ENCODE data around the gene HOXD9. TPM values are rescaled to one million over a fixed set of nuclear protein-coding genes. Genes with fewer than 3 reads are reported as not detected.

Gene HOXD9
- total and polyA plus RNA-seq, 2 of the 8 experiments (the other 6 are each of a cell fraction or from before 2014, with no cell fraction given), result not detected

DNA sequence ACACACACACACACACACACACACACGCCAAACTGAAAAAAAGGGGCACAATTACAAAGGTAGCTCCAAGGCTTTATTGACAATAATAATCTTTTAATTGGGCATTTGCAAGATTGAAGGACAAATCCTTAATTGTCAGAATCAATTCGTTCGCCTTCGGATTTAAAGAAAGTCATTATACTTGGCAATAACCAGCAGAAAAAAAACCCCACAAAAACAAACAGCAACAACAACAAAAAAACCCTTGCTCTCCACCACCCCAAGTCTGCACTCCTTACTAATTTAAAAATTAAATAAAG, 5.2 kb downstream of the HOXD9 start:
- H2BK120ac ChIP-seq (replicated peaks; ENCODE audit: low read depth, low read length), result no peak overlapping the region
- no peak overlapping the region for H3K14ac ChIP-seq (ENCODE audit: insufficient read length)
- no peak overlapping the region for H3K4ac ChIP-seq (replicated peaks; ENCODE audit: insufficient read length, low read depth, low read length)
- H3K27me3 ChIP-seq (replicated peaks in 1 of 4; ENCODE audit: control insufficient read depth in 3 of 4, extremely low read depth in 1 of 4, insufficient read depth in 3 of 4, low read length in 3 of 4), result peaks cover 94 to 100% (median 98%) of the 10 kb centered on the region in 4 experiments
- no peak for FAIRE-seq
- H2BK15ac ChIP-seq (ENCODE audit: low read length), result no peak overlapping the region
- H3K4me3 ChIP-seq (ENCODE audit: extremely low read depth in 1 of 4, insufficient read depth in 2 of 4, low read depth in 3 of 4, low read length in 4 of 4), result no peak overlapping the region
- POLR2A ChIA-PET (ENCODE audit: partially characterized antibody), result no interaction called here
- peaks cover under 1% of the 10 kb centered on the region; the same call in 1 of the 2 replicates for H3K23me2 ChIP-seq (ENCODE audit: low read depth, low read length)
- CTCF ChIA-PET (ENCODE audit: partially characterized antibody), result interaction anchor here (0.6 to 6.2 kb wide), 32 partner anchors 11 to 1548 kb away, joined by 3 to 72 read pairs (median 5); partner anchors contain the start of gene HOXD10
- no peak for DNase-seq (ENCODE audit: low read depth in 1 of 2, low spot score in 2 of 2)
- H3K79me1 ChIP-seq (ENCODE audit: low read depth, low read length), result no peaks in the 10 kb centered on the region
- H3K36me3 ChIP-seq (ENCODE audit: control insufficient read depth in 2 of 4, insufficient read depth in 4 of 4, low read length in 3 of 4), result peaks cover 0 to 19% (median 0%) of the 10 kb centered on the region in 4 experiments; a peak in 1 of 8 replicates
- peak overlapping the region in 1 of 2 experiments; percentile 70; a peak in 1 of 4 replicates for H3K4me2 ChIP-seq (ENCODE audit: insufficient read depth in 1 of 2, low read depth in 2 of 2, low read length in 2 of 2)
- no peak overlapping the region for H3K23ac ChIP-seq (ENCODE audit: insufficient read length)
- no peak overlapping the region for H2BK12ac ChIP-seq (ENCODE audit: low read depth, low read length)
- H3K56ac ChIP-seq (replicated peaks; ENCODE audit: insufficient read length, low read depth, low read length), result no peak overlapping the region
- no peak overlapping the region for H3K18ac ChIP-seq (ENCODE audit: extremely low read depth, low read length)
- no peak overlapping the region for H2AFZ ChIP-seq (ENCODE audit: low read length)
- H2BK5ac ChIP-seq (ENCODE audit: low read depth, low read length), result no peak overlapping the region
- H2BK20ac ChIP-seq (ENCODE audit: low read length), result no peak overlapping the region
- H3K4me1 ChIP-seq (replicated peaks in 1 of 4; ENCODE audit: control insufficient read depth in 3 of 4, insufficient read depth in 4 of 4, low read length in 3 of 4), result peaks cover 0 to 11% (median 7%) of the 10 kb centered on the region in 4 experiments; a peak in 6 of 7 replicates
- WGBS, 2 experiments (ENCODE audit: extremely low coverage in 1 of 2, insufficient coverage in 1 of 2, insufficient read length in 1 of 2, insufficient replicate concordance in 2 of 2, low coverage in 1 of 2, low lambda C conversion rate in 2 of 2, missing lambda C conversion rate in 1 of 2), result 34% methylated on average over 4 of the region's 4 CpGs; no CpG with 5 or more reads in 1 of the 2 experiments
- H3K9ac ChIP-seq (replicated peaks in 1 of 4; ENCODE audit: extremely low read depth in 1 of 4, low read depth in 3 of 4, low read length in 3 of 4), result no peak overlapping the region
- no peak overlapping the region for H2AK5ac ChIP-seq (ENCODE audit: low read depth, low read length)
- no peak overlapping the region for H4K5ac ChIP-seq (ENCODE audit: insufficient read length, low read depth, low read length)
- no peak overlapping the region for H4K8ac ChIP-seq (ENCODE audit: extremely low read depth, insufficient read depth, low read length)
- H3K79me2 ChIP-seq (ENCODE audit: control insufficient read depth in 1 of 2, insufficient read depth in 2 of 2, low read length in 2 of 2), result no peaks in the 10 kb centered on the region
- no peak overlapping the region for H3K27ac ChIP-seq (ENCODE audit: low read depth, low read length)
- H3K9me3 ChIP-seq (ENCODE audit: insufficient read depth in 2 of 2, low read depth in 1 of 2, low read length in 1 of 2), result no peaks in the 10 kb centered on the region; a peak in 1 of 4 replicates
- TF ChIP-seq BACH1 (IDR thresholded peaks at IDR 0.05; ENCODE audit: low read length), result no peak
- TF ChIP-seq SUZ12 (IDR thresholded peaks at IDR 0.05; ENCODE audit: low read length), result no peak
- no peak for TF ChIP-seq TEAD4 (IDR thresholded peaks at IDR 0.05; ENCODE audit: low read depth, low read length)
- peak; percentile 76; the same call in 1 of the 2 replicates for TF ChIP-seq CBX8 (IDR thresholded peaks at IDR 0.05; ENCODE audit: borderline replicate concordance, low read depth, low read length)
- TF ChIP-seq KDM4A (IDR thresholded peaks at IDR 0.05; ENCODE audit: low read depth, low read length, severe bottlenecking), result no peak
- TF ChIP-seq TAF1 (IDR thresholded peaks at IDR 0.05; ENCODE audit: low read depth, low read length), result no peak
- TF ChIP-seq HDAC6 (IDR thresholded peaks at IDR 0.05; ENCODE audit: low read depth, low read length), result no peak
- TF ChIP-seq MAX (IDR thresholded peaks at IDR 0.05), result no peak
- no peak for TF ChIP-seq ASH2L (IDR thresholded peaks at IDR 0.05; ENCODE audit: low read length)
- H4K91ac ChIP-seq (replicated peaks; ENCODE audit: insufficient read length, low read length), result no peak overlapping the region
- H4K20me1 ChIP-seq (replicated peaks in 1 of 2; ENCODE audit: control insufficient read depth in 1 of 2, insufficient read depth in 2 of 2, low read length in 2 of 2), result peaks cover 18 to 25% of the 10 kb centered on the region in 2 experiments
